Prostate gland (tissue), 2 donors: ENCODE data around the gene NPC1L1. TPM values are rescaled to one million over a fixed set of nuclear protein-coding genes. Genes with fewer than 3 reads are reported as not detected.

Experiments
- DNase-seq: peaks from one replicate; pipeline ENCODE4 v3.0.0-alpha.2; 2019; ENCODE audit warnings: low spot score
- H3K27ac ChIP-seq, 2 donors: fragments of 200-600 bp; sonication (generic); 2 replicates each; pipeline ENCODE4 v1.5.1; 2017 to 2019
- H3K27me3 ChIP-seq: fragments of 200-600 bp; sonication (generic); replicated peaks from 2 replicates; pipeline ENCODE4 v1.5.1; 2019; ENCODE audit not compliant: insufficient read depth
- H3K36me3 ChIP-seq, 2 donors: fragments of 200-600 bp; sonication (generic); 1 replicate in 1 of 2; 2 replicates in 1 of 2; pipeline versions ENCODE4 v1.5.1 to v1.8.1; 2017 to 2019
- H3K4me1 ChIP-seq: fragments of 200-600 bp; sonication (generic); replicated peaks from 2 replicates; pipeline ENCODE4 v1.5.1; 2019
- H3K4me3 ChIP-seq, 2 donors: fragments of 200-600 bp; sonication (generic); 2 replicates each; pipeline ENCODE4 v1.5.1; 2017 to 2019
- H3K9me3 ChIP-seq: fragments of 200-600 bp; sonication (generic); 2 replicates; pipeline ENCODE4 v1.5.1; 2017
- POLR2A ChIP-seq: fragments of 450-650 bp; IDR thresholded peaks from one replicate; pipeline ENCODE4 v1.6.1; 2016; ENCODE audit warnings: antibody characterized with exemption, mild to moderate bottlenecking
- POLR2AphosphoS5 ChIP-seq: sonication (generic); formaldehyde crosslinking; IDR thresholded peaks from one replicate; pipeline ENCODE4 v1.6.1; 2017; ENCODE audit warnings: antibody characterized with exemption
- WGBS: methylation state at CpG from one replicate; pipeline ENCODE4 v1.1.5; 2018; 5-methylcytosine and 5-hydroxymethylcytosine counted together
- intact Hi-C: fragments of 100-400 bp; cut with DNase I; formaldehyde crosslinking; loops from one replicate; pipeline ENCODE4 v1.14.2; 2022
- total RNA-seq, 2 donors: library from RNA; depleted of rRNA; stranded (reverse); fragments of >200 nt; gene quantifications; one replicate each; pipeline ENCODE4 v1.1.0, GENCODE V29; 2016
- TF ChIP-seq, protein P1 (sequence below), 4 experiments: fragments of 200-600 bp in 2 of 4; fragments of 450-650 bp in 2 of 4; sonication (generic) in 2 of 4; IDR thresholded peaks; 1 replicate in 3 of 4; 2 replicates in 1 of 4; pipeline ENCODE4 v1.5.1; 2016 to 2019; ENCODE audit warnings: antibody characterized with exemption in 4 of 4, mild to moderate bottlenecking in 2 of 4, moderate library complexity in 2 of 4

Gene NPC1L1
- total RNA-seq, 2 donors from 2014 or later, result 0.11 to 0.23 TPM

DNA sequence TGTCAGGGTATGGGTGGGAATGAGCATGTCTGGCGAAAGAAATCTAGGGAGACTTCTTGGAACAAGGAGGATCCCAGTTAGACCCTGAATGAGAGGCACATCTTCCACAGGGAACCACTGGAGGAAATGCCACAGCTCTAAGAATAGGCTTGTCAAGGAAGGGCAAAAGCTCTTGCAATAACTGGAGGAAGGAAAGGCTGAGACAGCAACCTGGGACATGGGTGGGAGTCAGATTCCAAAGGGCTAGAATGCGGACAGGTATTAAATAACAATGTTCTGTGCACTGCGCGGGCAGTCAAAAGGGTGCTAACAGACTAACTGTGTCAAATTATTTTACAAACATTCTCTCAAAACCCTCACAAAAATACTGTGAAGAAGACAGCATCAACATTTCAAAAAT lies 55.1 kb downstream of the NPC1L1 start:
- WGBS, result 87% methylated on average over 4 of the region's 4 CpGs
- Histone ChIP-seq H3K36me3 (peaks cover 0 to 4% of the 10 kb centered on the region in 2 donors), H3K4me1 (peaks cover 22% of the 10 kb centered on the region), H3K4me3 (no peak overlapping the region), H3K27ac (no peak overlapping the region), H3K9me3 (no peaks in the 10 kb centered on the region), H3K27me3 (no peaks in the 10 kb centered on the region)
- intact Hi-C loops, result no loop called here
- TF ChIP-seq, protein P1, sequence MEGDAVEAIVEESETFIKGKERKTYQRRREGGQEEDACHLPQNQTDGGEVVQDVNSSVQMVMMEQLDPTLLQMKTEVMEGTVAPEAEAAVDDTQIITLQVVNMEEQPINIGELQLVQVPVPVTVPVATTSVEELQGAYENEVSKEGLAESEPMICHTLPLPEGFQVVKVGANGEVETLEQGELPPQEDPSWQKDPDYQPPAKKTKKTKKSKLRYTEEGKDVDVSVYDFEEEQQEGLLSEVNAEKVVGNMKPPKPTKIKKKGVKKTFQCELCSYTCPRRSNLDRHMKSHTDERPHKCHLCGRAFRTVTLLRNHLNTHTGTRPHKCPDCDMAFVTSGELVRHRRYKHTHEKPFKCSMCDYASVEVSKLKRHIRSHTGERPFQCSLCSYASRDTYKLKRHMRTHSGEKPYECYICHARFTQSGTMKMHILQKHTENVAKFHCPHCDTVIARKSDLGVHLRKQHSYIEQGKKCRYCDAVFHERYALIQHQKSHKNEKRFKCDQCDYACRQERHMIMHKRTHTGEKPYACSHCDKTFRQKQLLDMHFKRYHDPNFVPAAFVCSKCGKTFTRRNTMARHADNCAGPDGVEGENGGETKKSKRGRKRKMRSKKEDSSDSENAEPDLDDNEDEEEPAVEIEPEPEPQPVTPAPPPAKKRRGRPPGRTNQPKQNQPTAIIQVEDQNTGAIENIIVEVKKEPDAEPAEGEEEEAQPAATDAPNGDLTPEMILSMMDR (IDR thresholded peaks at IDR 0.05), result no peak
- no peak for TF ChIP-seq POLR2AphosphoS5
- no peak for TF ChIP-seq POLR2A
- DNase-seq, result no peak

GRCh38 chr7:44484482-44485313 lies 56.4 kb downstream of the NPC1L1 start:
- no peak overlapping the region for H3K4me3 ChIP-seq
- H3K27me3 ChIP-seq, result no peaks in the 10 kb centered on the region
- 91% methylated on average over 5 of the region's 5 CpGs for WGBS
- no peak for DNase-seq
- no peak overlapping the region for H3K27ac ChIP-seq
- no peaks in the 10 kb centered on the region for H3K9me3 ChIP-seq
- H3K36me3 ChIP-seq, result peaks cover 0 to 4% of the 10 kb centered on the region in 2 donors
- TF ChIP-seq, protein P1 (IDR thresholded peaks at IDR 0.05), result no peak
- no peak for TF ChIP-seq POLR2AphosphoS5
- intact Hi-C loops, result no loop called here
- H3K4me1 ChIP-seq, result peaks cover 22% of the 10 kb centered on the region

GRCh38 chr7:44482502-44483485 lies 58.3 kb downstream of the NPC1L1 start:
- H3K36me3 ChIP-seq, result peaks cover 0 to 4% of the 10 kb centered on the region in 2 donors
- 95% methylated on average over 2 of the region's 2 CpGs for WGBS
- no peak overlapping the region for H3K4me3 ChIP-seq

GRCh38 chr7:44477938-44478337 lies 63.2 kb downstream of the NPC1L1 start:
- Histone ChIP-seq H3K27ac (no peak overlapping the region), H3K9me3 (no peaks in the 10 kb centered on the region), H3K36me3 (peaks cover 0 to 4% of the 10 kb centered on the region in 2 donors), H3K4me3 (no peak overlapping the region), H3K27me3 (no peaks in the 10 kb centered on the region), H3K4me1 (no peaks in the 10 kb centered on the region)
- TF ChIP-seq, protein P1 (IDR thresholded peaks at IDR 0.05), result no peak
- no peak for TF ChIP-seq POLR2A
- no peak for TF ChIP-seq POLR2AphosphoS5
- intact Hi-C loops, result loop anchor here (2.0 to 5.0 kb wide), 2 partner anchors 89 to 237 kb away; no protein-coding TSS in a partner anchor
- WGBS, result 60% methylated on average over 8 of the region's 8 CpGs
- DNase-seq, result no peak

More at GRCh38 chr7:44482502-44483485, 58.3 kb downstream of the NPC1L1 start:
- peaks cover 12% of the 10 kb centered on the region for H3K4me1 ChIP-seq
- TF ChIP-seq POLR2A (no peak), POLR2AphosphoS5 (no peak)
- TF ChIP-seq, protein P1 (IDR thresholded peaks at IDR 0.05), result no peak
- no peak for DNase-seq
- H3K27me3 ChIP-seq, result no peaks in the 10 kb centered on the region
- no peak overlapping the region for H3K27ac ChIP-seq
- H3K9me3 ChIP-seq, result no peaks in the 10 kb centered on the region
- intact Hi-C loops, result no loop called here
